ENCODE measurements around the gene HOXA13. TPM values are rescaled to one million over a fixed set of nuclear protein-coding genes. Genes with fewer than 3 reads are reported as not detected.

HOXA13 gene
- total RNA-seq, 1 experiment from 2014 or later = 0.68 TPM

DNA sequence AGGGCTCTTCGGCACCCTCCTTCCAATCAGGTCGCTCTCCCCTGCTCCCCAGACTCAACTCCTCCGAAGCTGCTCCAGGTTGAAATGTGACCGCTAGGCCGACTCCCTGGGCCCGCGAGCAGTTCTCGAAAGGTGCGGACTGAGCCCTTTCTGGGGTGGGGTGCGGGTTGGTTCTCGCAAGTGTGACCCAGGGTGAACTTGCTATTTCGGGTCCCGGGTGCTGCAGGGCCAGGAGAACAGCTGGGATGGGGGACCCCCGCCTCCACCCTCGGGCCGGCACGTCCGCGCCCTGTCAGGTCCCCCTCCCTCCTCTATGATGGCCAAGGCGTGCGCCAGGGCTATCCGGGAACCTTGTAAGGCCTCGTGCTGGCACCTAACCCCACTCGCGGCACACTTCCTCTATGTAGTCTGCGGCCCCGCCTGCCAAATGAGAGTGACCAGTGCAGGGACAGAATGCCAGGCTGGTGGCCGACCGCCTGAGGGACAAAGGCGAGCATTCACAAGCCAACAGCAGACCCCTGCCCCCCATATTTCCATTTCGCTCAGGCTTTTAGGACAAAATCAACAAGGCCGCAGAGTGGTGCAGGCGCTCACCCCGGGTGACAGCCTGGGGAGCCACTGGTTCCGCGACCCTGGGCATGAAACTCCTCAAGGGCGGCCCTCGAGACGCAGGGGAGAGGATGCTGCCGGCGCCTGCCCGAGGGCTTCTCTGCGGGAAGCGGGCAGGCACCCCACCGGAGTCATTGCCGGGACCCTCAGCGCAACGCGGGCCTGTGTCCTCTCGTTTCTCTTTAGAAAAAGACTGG, 13.7 kb upstream of the HOXA13 start:
- ChIA-PET CTCF (no interaction called here), POLR2A (no interaction called here)
- no peaks in the 10 kb centered on the region for H3K27me3 Mint-ChIP-seq (ENCODE audit: insufficient read depth, unreplicated experiment)
- H3K9me3 Mint-ChIP-seq (ENCODE audit: unreplicated experiment) = no peaks in the 10 kb centered on the region
- H3K9me3 ChIP-seq = no peaks in the 10 kb centered on the region
- H3K4me1 ChIP-seq = peaks cover 22% of the 10 kb centered on the region
- H3K36me3 Mint-ChIP-seq (ENCODE audit: insufficient read depth, unreplicated experiment) = no peaks in the 10 kb centered on the region
- H3K4me3 Mint-ChIP-seq (ENCODE audit: unreplicated experiment) = no peak overlapping the region
- H3K4me1 Mint-ChIP-seq (ENCODE audit: low read depth, unreplicated experiment) = peaks cover 24% of the 10 kb centered on the region
- H3K36me3 ChIP-seq (ENCODE audit: control insufficient read depth, insufficient read depth, low read length) = no peaks in the 10 kb centered on the region
- TF ChIP-seq CTCF (IDR thresholded peaks at IDR 0.05; ENCODE audit: insufficient read depth in 1 of 2, low read depth in 1 of 2, low read length in 1 of 2, severe bottlenecking in 1 of 2, unreplicated experiment in 1 of 2) = no peak
- no peaks in the 10 kb centered on the region for H3K27me3 ChIP-seq (replicated peaks; ENCODE audit: control insufficient read depth, insufficient read depth, low read length)
- no peak for DNase-seq
- no peak overlapping the region for H3K4me3 ChIP-seq (ENCODE audit: low read depth, low read length)
- no peak overlapping the region for H3K27ac Mint-ChIP-seq (ENCODE audit: unreplicated experiment)
- BruUV-seq (replicated peaks) = no TSS peak
- intact Hi-C loops (cut with micrococcal nuclease; ENCODE audit: unreplicated experiment) = no loop called here

DNA sequence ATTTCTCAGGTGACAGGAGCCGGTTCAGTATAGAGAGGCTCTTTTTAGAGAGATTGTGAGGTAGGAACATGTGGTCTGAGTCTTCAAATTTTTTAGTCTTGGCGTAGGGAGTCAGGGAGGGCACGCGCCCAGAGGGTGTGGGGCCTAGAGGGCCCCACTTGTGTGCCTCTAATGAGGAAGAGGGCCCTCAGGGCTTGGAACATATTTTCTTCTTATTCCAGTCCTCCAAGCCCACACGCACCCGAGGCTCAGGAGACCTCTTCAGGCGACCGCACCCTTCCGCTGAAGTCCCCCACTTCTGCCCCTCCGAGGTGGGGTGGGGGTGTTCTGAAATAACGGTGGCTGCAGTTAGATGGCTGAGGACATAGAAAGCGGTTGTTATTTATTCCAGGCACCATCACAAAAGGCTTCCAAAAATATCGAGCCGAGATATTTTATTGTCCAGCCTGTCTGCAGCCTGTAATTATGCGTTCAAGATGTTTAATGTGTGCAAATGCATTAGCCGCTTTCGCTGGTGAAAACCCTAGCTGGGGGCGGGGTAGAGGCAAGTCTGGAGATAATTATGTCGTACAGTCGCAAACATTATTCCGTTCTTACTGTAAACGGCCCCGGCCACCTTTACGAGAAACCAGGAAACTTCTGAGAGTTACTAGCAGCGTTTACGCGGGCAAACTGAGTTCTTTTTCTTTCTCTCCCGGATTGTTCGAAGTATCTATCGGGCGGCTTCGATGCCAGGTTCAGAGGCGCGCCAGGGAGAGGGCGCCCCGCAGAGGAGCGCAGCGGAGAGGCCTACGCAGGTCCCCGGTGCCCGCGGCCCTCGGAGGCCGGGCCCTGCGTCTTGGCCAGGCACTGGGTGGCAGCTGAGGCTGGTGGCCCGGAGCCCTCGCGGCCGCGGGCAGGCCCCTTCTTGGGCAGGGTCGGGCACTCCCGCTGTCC, 12.9 kb upstream of the HOXA13 start:
- Mint-ChIP-seq H3K36me3 (ENCODE audit: insufficient read depth, unreplicated experiment) (no peaks in the 10 kb centered on the region), H3K27me3 (ENCODE audit: insufficient read depth, unreplicated experiment) (no peaks in the 10 kb centered on the region), H3K9me3 (ENCODE audit: unreplicated experiment) (no peaks in the 10 kb centered on the region), H3K4me3 (ENCODE audit: unreplicated experiment) (no peak overlapping the region), H3K4me1 (ENCODE audit: low read depth, unreplicated experiment) (peaks cover 30% of the 10 kb centered on the region), H3K27ac (ENCODE audit: unreplicated experiment) (no peak overlapping the region)
- no peak overlapping the region for H3K4me3 ChIP-seq (ENCODE audit: low read depth, low read length)
- CTCF ChIA-PET = no interaction called here
- no TSS peak for BruUV-seq (replicated peaks)
- H3K36me3 ChIP-seq (ENCODE audit: control insufficient read depth, insufficient read depth, low read length) = no peaks in the 10 kb centered on the region
- no peak for TF ChIP-seq CTCF (IDR thresholded peaks at IDR 0.05; ENCODE audit: insufficient read depth in 1 of 2, low read depth in 1 of 2, low read length in 1 of 2, severe bottlenecking in 1 of 2, unreplicated experiment in 1 of 2)
- intact Hi-C loops (cut with micrococcal nuclease; ENCODE audit: unreplicated experiment) = no loop called here
- H3K27me3 ChIP-seq (replicated peaks; ENCODE audit: control insufficient read depth, insufficient read depth, low read length) = no peaks in the 10 kb centered on the region
- peaks cover 22% of the 10 kb centered on the region for H3K4me1 ChIP-seq
- DNase-seq = no peak
- H3K9me3 ChIP-seq = no peaks in the 10 kb centered on the region
- POLR2A ChIA-PET = no interaction called here

DNA sequence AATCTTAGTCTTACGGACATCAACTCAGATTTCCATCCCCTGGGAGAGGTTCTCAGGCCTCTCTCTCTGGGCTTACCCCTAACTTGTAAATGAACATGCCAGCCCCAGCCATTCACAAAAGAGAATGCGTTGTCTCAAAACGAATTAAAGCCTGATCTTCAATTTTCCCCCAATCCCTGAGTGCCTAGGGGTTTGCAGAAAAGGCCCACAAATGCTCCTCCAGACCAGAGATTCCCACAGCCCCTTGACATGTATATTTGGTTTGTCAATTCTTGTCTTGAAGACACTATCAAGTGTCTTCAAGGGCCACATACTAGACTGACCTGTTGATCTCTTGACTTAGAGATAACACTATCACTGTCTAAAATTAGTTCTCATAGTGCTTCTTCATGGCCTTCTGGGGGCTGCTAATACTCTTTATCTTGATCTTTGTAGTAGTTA, 11.9 kb upstream of the HOXA13 start:
- H3K9me3 Mint-ChIP-seq (ENCODE audit: unreplicated experiment) = no peaks in the 10 kb centered on the region
- H3K4me3 Mint-ChIP-seq (ENCODE audit: unreplicated experiment) = no peak overlapping the region
- no peak for TF ChIP-seq CTCF (IDR thresholded peaks at IDR 0.05; ENCODE audit: insufficient read depth in 1 of 2, low read depth in 1 of 2, low read length in 1 of 2, severe bottlenecking in 1 of 2, unreplicated experiment in 1 of 2)
- H3K4me1 ChIP-seq = peaks cover 22% of the 10 kb centered on the region
- CTCF ChIA-PET = no interaction called here
- intact Hi-C loops (cut with micrococcal nuclease; ENCODE audit: unreplicated experiment) = no loop called here
- no peaks in the 10 kb centered on the region for H3K27me3 ChIP-seq (replicated peaks; ENCODE audit: control insufficient read depth, insufficient read depth, low read length)
- BruUV-seq (replicated peaks) = no TSS peak
- no peak overlapping the region for H3K4me3 ChIP-seq (ENCODE audit: low read depth, low read length)
- no peaks in the 10 kb centered on the region for H3K9me3 ChIP-seq
- H3K27ac Mint-ChIP-seq (ENCODE audit: unreplicated experiment) = no peak overlapping the region
- DNase-seq = no peak
- no peaks in the 10 kb centered on the region for H3K27me3 Mint-ChIP-seq (ENCODE audit: insufficient read depth, unreplicated experiment)
- no peaks in the 10 kb centered on the region for H3K36me3 Mint-ChIP-seq (ENCODE audit: insufficient read depth, unreplicated experiment)
- no peaks in the 10 kb centered on the region for H3K36me3 ChIP-seq (ENCODE audit: control insufficient read depth, insufficient read depth, low read length)
- POLR2A ChIA-PET = no interaction called here
- H3K4me1 Mint-ChIP-seq (ENCODE audit: low read depth, unreplicated experiment) = peaks cover 30% of the 10 kb centered on the region

Measured in Caco-2 (cell line).